Hepatic stellate cell (primary cell): ENCODE data around the gene MGAT3.

Source experiments
- DNase-seq: peaks from one replicate; pipeline ENCODE4 v3.0.0; 2011; ENCODE audit warnings: low spot score

The MGAT3 gene

DNA sequence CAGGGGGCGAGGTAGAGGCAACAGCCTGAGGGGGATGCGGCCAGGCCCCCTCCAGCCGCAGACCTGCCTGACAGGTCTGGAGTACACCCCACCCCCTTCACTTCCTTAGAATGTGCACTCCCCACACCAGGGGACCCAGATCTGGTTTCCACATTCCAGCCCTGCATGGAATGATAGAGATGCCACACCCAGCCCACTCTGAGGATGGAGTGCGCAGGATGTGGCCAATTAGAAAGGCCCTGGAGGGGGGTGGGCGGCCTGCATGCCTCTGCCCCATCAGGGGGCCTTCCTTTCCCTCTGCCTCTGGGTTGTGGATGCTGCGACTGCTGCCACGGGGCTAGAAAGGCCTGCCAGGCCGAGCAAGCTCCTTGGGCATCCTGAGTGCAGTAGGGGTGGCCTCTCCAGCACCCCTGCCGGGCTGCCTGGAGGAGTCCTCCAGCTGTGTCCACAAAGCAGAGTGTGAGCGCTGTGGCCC is 28.2 kb upstream of the MGAT3 start:
- DNase-seq: no peak

DNA sequence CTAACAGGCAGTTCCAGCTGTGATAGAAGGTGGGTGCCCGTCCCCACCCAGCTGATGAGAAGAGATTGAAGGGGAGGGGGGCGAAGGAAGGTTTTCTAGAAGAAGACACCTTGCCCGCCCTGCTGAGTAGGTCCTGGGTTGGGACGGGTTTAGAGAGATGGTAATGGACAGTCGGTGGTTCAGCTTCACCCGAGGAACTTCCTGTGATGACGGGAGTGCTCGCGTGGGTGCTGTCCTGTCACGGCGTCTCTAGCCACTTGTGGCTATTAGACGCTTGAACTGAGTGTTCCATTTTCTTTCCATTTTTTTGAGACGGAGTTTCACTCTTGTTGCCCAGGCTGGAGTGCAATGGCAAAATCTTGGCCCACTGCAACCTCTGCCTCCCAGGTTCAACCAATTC is 27.6 kb upstream of the MGAT3 start:
- DNase-seq: no peak

DNA sequence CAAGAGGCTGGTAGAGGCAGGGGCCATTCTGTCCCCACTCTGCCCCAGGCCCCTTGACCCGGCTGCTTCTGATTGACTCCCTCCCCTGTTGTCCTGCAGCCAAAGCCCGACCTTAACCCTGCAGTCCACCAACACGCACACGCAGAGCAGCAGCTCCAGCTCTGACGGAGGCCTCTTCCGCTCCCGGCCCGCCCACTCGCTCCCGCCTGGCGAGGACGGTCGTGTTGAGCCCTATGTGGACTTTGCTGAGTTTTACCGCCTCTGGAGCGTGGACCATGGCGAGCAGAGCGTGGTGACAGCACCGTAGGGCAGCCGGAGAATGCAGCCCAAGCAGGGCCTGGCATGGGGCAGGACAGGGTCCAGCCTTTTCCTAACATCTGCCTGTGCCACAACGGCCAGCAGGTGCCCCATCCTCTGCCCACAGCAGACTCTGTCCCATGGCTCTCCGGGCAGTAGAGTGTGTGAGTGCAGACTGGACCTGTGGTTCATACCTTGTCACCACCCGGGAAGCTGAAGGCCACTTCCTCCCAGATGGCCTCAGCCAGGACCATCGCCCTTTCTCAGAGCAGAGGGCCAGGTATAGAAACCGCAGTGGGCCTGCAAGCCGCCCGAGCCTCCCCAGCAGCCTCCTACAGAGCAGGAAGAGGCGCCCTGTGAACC is 26.8 kb upstream of the MGAT3 start:
- DNase-seq: no peak

GRCh38 chr22:39430576-39431150 is 26.1 kb upstream of the MGAT3 start:
- no peak for DNase-seq

GRCh38 chr22:39431216-39431801 is 25.5 kb upstream of the MGAT3 start:
- DNase-seq: no peak

- DNase-seq: peak; percentile 78
Observed at GRCh38 chr22:39431821-39432251, 25.0 kb upstream of the MGAT3 start.

DNA sequence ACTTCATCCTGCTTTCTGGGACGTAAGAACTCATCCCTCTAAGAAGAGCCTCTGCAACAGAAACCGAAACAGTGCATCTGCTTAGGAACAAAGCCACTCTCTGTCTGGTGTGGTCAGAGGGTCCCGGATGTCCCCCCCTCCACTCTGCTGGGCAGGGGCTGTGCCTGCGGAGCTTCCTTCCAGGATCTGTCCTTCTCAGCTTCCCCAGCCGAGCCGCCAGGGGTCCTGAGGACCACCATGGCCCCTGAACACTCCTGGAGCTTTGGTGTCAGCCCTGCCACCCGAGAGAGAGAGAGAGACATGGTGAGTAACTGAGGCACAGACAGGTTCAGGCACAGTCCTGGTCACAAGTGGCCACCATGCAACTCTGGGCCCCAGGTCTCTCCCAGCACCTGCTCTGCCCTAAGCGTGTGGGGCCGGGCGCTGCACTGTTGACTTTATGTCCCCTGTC is 24.4 kb upstream of the MGAT3 start:
- DNase-seq: no peak

GRCh38 chr22:39433476-39434242 is 23.2 kb upstream of the MGAT3 start:
- no peak for DNase-seq

DNA sequence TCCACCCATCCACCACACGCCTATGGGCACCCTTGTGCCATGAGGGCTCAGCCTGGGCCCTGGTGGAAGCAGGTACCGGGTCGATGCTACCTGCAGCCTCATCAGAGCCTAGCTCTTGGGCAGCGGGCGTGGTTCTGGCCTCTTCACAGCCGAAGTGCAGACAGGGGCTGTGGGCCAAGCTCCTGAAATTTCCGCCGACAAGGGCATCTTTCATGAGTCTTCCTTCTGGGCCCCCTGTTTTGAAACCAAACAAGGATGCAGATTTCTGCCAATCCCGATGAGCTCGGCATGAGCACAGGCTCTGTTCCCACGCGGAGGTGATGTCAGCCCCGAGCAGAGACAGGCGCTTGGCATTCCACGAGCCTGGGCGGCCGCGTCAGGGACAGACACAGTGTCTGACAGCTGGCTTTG is 22.6 kb upstream of the MGAT3 start:
- no peak for DNase-seq

DNA sequence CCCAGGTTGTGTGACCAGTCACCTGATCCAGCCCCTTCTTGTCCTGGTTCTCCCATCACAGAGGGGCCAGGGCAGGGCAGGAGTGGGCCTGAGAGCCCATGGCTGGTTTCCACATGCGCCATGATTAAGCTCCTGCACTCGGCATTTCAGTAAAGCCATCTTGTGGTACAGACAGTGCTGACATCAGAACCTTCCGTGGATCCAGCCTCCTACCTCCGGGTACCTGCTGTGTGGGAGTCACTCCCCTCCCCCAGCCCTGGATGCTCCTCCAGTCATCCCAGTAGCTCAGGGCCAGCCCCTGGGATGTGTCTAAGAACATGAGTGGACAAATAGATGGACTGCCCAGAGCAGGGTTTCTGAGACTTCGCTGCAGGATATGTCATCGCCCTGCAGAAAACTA is 22.1 kb upstream of the MGAT3 start:
- no peak for DNase-seq

GRCh38 chr22:39435616-39436015 is 21.2 kb upstream of the MGAT3 start:
- no peak for DNase-seq

DNA sequence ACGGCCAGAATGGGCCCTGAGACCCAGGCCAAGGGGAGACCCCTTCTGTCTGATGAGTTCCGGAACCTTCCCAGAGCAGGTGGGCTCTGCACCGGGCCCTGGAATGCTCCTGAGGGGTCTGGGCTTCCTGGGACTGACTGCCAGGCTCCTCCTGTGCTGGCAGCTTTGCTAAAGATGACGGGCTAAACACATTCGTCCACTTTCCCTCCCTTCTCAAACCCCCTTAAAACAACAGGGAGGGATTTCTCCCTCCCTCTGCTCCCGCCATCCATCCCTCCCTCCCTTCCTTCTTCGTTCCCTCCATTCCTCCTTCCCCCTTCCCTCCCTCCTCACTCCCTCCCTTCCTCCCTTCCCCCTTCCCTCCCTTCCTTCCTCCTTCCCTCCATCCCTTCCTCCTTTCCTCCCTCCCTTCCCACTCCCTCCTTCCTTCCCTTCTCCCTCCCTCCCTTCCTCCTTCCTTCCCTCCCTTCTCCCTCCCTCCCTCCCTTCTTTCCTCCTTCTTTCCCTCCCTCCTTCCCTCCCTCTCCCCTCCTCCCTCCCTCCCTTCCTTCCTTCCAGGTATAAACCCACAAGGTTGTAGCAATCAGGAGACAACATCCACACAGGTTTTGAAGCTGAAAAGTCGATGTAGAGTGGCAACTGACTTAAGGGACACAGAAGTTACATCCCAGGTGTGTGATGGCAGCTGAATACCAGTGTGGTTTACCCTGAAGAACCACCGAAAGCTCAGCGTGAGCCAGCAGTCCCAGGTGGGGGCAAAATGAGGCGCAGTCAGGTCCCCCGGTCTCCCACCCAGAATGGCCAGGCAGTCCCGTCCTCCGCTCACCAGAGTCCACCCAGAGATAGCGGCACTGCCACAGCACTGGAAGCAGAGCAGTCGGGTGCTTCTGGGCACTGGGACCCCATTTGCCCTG is 18.8 kb upstream of the MGAT3 start:
- no peak for DNase-seq

DNA sequence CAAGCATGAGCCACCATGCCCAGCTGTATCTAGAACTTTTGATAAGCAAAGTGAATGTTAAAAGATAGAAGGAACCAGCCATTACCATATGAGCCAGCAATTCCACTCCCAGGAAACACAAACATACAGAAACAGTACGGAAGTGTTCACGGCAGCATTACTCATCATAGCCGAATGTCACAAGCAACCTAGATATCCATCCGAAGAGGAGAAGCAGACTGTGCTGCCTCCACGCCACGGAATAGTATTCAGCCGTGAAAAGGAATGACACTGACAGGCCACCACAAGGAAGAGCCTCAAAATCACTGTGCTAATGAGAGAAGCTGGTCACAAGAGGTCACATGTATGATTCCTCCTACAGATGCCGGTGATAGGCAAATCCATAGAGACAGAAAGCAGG is 17.6 kb upstream of the MGAT3 start:
- peak; percentile 81 for DNase-seq

- DNase-seq: no peak
Observed at GRCh38 chr22:39443398-39443797, 13.4 kb upstream of the MGAT3 start.

GRCh38 chr22:39444247-39444800 is 12.5 kb upstream of the MGAT3 start:
- no peak for DNase-seq

DNA sequence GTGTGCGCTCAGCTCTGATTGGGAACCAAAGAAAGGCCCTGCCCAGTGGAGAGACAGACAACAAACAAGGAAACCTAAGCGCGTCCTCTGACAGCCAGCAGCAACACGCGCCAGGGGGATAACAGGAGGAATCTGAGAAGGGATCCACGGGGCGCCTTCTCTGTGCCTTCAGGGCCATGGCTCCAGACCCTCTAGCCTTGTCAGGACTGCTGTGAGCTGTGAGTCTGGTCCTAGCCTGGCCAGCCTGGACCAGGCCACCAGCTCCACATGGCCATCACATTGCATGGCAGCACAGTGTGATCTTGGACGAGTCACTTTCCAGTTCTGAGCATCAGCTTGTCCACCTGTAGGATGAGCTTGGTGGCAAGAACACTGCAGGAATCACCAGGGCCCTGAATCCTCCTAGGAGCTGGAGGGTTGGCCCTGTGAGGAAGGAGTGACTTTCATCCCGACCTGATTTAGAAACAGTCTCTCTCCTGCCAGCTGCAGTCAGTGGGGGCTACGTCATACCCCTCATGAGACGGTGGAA is 11.8 kb upstream of the MGAT3 start:
- DNase-seq: no peak

DNA sequence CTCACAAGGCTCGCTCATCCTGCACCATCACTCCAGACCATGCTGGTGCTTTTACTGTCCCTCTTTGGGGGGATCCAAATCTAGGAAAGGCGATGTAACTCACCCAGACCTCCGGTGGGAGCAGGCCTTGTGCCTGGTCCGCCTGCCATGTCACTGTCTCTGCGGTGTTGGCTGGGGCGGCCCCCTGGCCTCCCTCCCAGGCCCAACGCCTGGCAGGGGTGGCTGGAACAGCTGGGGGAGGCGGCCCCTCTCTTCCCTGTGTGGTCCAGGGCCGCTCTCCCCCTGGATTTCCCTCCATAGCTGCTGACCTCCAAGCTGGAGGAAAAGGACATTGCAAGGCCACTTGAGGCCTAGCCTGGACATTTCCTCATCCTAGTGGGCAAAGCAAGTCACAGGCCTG is 11.1 kb upstream of the MGAT3 start:
- DNase-seq: no peak

DNA sequence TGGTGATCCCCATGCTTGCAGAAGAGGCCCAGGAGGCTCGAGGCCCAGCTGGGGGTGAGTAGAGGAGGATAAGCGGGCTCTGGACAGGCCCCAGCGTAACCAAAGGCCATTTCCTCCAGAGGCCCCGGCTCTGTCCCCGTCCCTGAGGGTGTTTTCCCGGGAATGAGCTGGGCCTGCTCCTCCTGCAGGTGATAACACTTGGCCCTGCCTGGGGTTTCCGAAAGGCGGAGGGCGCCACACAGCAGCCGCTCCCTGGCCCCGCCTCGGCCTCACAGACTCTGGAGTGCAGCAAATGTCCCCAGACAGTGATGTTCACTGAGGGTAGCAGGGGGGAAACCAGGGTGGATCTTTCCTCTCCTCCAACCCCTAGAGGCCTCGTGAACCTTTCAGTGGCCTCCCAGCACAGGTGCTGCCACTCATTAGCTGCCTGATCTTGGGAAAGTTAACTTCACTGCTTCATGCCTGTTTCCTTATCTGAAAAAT is 10.5 kb upstream of the MGAT3 start:
- DNase-seq: no peak

GRCh38 chr22:39448205-39449054 is 8.4 kb upstream of the MGAT3 start:
- DNase-seq: no peak

- no peak for DNase-seq
Observed at GRCh38 chr22:39449708-39450107, 7.1 kb upstream of the MGAT3 start.
